ENCODE results near the gene MYO5B. TPM values are rescaled to one million over a fixed set of nuclear protein-coding genes. Genes with fewer than 3 reads are reported as not detected.

The MYO5B gene
- total RNA-seq, 4 donors from 2014 or later, result 2.0 to 13.9 (median 5.3) TPM

DNA sequence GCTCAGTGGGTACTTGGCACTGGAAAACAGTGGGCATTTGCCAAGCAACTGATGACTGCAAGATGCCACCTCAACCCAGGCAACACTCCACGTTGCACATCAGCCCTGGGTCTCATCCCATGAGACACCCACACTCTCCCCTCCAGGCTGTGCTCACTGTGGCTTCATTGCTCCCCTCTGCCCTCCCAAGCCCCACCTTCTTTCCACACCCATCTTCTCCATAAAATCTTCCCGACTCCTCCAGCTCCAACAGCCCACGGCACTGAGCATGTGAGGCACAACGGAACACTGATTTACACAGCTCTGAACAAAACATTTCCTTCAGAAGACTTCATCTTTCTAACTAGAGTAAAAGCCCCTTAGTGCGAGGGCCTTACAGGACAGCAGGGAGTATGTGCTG, 263.8 kb downstream of the MYO5B start:
- Histone ChIP-seq H3K27ac (replicated peaks in 1 of 4) (no peak overlapping the region), H3K9me3 (no peaks in the 10 kb centered on the region), H3K4me3 (no peak overlapping the region), H3K4me1 (no peaks in the 10 kb centered on the region), H3K36me3 (no peaks in the 10 kb centered on the region), H3K27me3 (no peaks in the 10 kb centered on the region)
- 72% methylated on average over 5 of the region's 5 CpGs for WGBS
- intact Hi-C loops (cut with DNase I), result no loop called here
- TF ChIP-seq POLR2A (IDR thresholded peaks at IDR 0.05; ENCODE audit: low read depth) (no peak), EP300 (IDR thresholded peaks at IDR 0.05) (no peak), POLR2AphosphoS5 (IDR thresholded peaks at IDR 0.05) (no peak)
- TF ChIP-seq, protein P1, sequence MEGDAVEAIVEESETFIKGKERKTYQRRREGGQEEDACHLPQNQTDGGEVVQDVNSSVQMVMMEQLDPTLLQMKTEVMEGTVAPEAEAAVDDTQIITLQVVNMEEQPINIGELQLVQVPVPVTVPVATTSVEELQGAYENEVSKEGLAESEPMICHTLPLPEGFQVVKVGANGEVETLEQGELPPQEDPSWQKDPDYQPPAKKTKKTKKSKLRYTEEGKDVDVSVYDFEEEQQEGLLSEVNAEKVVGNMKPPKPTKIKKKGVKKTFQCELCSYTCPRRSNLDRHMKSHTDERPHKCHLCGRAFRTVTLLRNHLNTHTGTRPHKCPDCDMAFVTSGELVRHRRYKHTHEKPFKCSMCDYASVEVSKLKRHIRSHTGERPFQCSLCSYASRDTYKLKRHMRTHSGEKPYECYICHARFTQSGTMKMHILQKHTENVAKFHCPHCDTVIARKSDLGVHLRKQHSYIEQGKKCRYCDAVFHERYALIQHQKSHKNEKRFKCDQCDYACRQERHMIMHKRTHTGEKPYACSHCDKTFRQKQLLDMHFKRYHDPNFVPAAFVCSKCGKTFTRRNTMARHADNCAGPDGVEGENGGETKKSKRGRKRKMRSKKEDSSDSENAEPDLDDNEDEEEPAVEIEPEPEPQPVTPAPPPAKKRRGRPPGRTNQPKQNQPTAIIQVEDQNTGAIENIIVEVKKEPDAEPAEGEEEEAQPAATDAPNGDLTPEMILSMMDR (IDR thresholded peaks at IDR 0.05), result no peak
- DNase-seq (ENCODE audit: extremely low spot score), result no peak

GRCh38 chr18:49926106-49926745, 268.7 kb downstream of the MYO5B start:
- WGBS, result 46% methylated on average over 4 of the region's 5 CpGs
- intact Hi-C loops (cut with DNase I), result no loop called here

DNA sequence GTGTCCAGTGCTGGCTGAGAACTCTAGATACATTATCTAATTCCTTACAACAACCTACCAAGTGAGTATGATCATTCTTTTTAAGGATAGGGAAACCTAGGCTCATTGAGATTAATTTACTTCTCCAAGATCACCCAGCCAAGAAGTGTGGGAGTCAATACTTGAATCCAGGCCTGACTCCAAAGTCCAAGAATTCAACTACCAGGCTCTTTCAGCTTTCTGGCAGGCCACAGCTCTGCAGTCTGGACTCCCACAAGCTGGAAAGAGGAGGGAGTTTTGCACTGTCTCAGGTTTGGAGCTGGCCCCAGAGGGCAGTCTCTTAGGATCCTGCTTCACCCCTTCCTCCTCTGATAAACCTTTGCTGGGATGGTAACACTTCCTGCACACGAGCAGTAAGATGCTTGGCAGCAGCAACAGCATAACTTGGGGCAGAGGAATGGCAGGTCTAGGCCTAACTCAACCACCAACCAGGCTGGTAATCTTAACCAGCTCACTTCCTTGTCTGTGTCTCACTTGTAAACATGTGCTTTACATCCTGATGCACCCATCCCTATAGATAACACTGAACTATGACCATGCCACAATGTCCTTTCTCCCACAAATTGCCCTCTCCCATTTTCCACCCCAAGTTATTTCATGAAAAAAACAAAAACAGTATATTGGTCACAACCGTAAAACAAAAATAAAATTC, 270.5 kb downstream of the MYO5B start:
- intact Hi-C loops (cut with DNase I), result no loop called here
- Histone ChIP-seq H3K4me1 (no peaks in the 10 kb centered on the region), H3K27me3 (peaks cover 0 to 22% (median 0%) of the 10 kb centered on the region in 4 donors), H3K4me3 (no peak overlapping the region), H3K9me3 (no peaks in the 10 kb centered on the region), H3K36me3 (no peaks in the 10 kb centered on the region), H3K27ac (replicated peaks in 1 of 4) (no peak overlapping the region)
- 66% methylated on average over 2 of the region's 2 CpGs for WGBS
- no peak for DNase-seq (ENCODE audit: extremely low spot score)
- TF ChIP-seq POLR2A (IDR thresholded peaks at IDR 0.05; ENCODE audit: low read depth) (no peak), POLR2AphosphoS5 (IDR thresholded peaks at IDR 0.05) (no peak), EP300 (IDR thresholded peaks at IDR 0.05) (no peak)
- TF ChIP-seq, protein P1 (IDR thresholded peaks at IDR 0.05), result no peak

More at GRCh38 chr18:49926106-49926745, 268.7 kb downstream of the MYO5B start:
- Histone ChIP-seq H3K4me3 (no peak overlapping the region), H3K4me1 (no peaks in the 10 kb centered on the region), H3K36me3 (no peaks in the 10 kb centered on the region), H3K27me3 (peaks cover 0 to 13% (median 0%) of the 10 kb centered on the region in 4 donors), H3K9me3 (no peaks in the 10 kb centered on the region), H3K27ac (replicated peaks in 1 of 4) (no peak overlapping the region)
- DNase-seq (ENCODE audit: extremely low spot score), result no peak
- TF ChIP-seq, protein P1 (IDR thresholded peaks at IDR 0.05), result no peak
- no peak for TF ChIP-seq POLR2AphosphoS5 (IDR thresholded peaks at IDR 0.05)
- TF ChIP-seq EP300 (IDR thresholded peaks at IDR 0.05), result no peak
- no peak for TF ChIP-seq POLR2A (IDR thresholded peaks at IDR 0.05; ENCODE audit: low read depth)

GRCh38 chr18:49922228-49922627, 272.7 kb downstream of the MYO5B start:
- H3K27ac ChIP-seq (replicated peaks in 1 of 4), result no peak overlapping the region
- TF ChIP-seq EP300 (IDR thresholded peaks at IDR 0.05) (no peak), POLR2A (IDR thresholded peaks at IDR 0.05; ENCODE audit: low read depth) (no peak), POLR2AphosphoS5 (IDR thresholded peaks at IDR 0.05) (no peak)
- TF ChIP-seq, protein P1 (IDR thresholded peaks at IDR 0.05), result no peak
- no peaks in the 10 kb centered on the region for H3K36me3 ChIP-seq
- H3K4me3 ChIP-seq, result no peak overlapping the region
- intact Hi-C loops (cut with DNase I), result no loop called here
- DNase-seq (ENCODE audit: extremely low spot score), result no peak
- no peaks in the 10 kb centered on the region for H3K9me3 ChIP-seq
- WGBS, result 88% methylated on average over 2 of the region's 2 CpGs
- H3K27me3 ChIP-seq, result peaks cover 0 to 43% (median 3%) of the 10 kb centered on the region in 4 donors
- no peaks in the 10 kb centered on the region for H3K4me1 ChIP-seq

Data from esophagus muscularis mucosa (tissue), 4 donors.